SH-SY5Y (cell line): ENCODE measurements around the gene SRPRA.

Experiments
- GATA2 ChIP-seq: IDR thresholded peaks from 2 replicates; pipeline ENCODE4 v1.6.1; 2011; ENCODE audit warnings: mild to moderate bottlenecking, low read depth, low read length
- GATA3 ChIP-seq: IDR thresholded peaks from 2 replicates; pipeline ENCODE4 v1.6.1; 2011; ENCODE audit warnings: low read depth, mild to moderate bottlenecking, low read length, moderate library complexity

- TF ChIP-seq GATA2 (no peak), GATA3 (no peak)
Measured at GRCh38 chr11:126313826-126314225, 45.1 kb upstream of the SRPRA start.
